ENCODE results near the gene TIGD1.

The TIGD1 gene

GRCh38 chr2:232525199-232525598 is 25.2 kb downstream of the TIGD1 start:
- DNase-seq (ENCODE audit: low read depth, low spot score) = no peak
- in situ Hi-C loops (cut with HindIII; ENCODE audit: low sequenced_read_pairs) = no loop called here

DNA sequence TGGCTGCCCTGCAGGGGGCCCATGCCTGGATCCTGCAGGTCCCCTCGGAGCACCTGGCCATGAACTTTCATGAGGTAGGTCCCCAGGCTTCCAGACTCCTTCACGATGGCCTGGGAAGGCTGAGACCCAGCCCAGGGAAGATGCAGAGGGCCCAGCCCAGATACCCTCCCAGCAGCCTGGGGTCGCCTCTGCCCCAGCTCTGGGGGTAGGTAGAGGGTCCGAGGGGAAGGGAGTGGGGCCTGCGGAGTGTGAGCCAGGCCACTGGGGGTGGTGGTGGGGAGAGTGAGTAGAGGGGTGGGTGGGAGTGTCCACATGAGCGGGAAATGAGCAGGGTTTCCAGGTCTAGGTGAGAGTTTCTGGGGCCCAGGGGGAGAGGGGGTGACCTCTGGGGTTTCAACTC is 25.6 kb downstream of the TIGD1 start:
- in situ Hi-C loops (cut with HindIII; ENCODE audit: low sequenced_read_pairs) = no loop called here
- no peak for TF ChIP-seq CTCF (IDR thresholded peaks at IDR 0.05; ENCODE audit: low read depth, low read length)
- no peak overlapping the region for H3K4me3 ChIP-seq (ENCODE audit: low read depth, low read length)

More at GRCh38 chr2:232525199-232525598, 25.2 kb downstream of the TIGD1 start:
- no peak for TF ChIP-seq CTCF (IDR thresholded peaks at IDR 0.05; ENCODE audit: low read depth, low read length)
- H3K4me3 ChIP-seq (ENCODE audit: low read depth, low read length) = no peak overlapping the region

GRCh38 chr2:232523682-232524597 is 26.4 kb downstream of the TIGD1 start:
- H3K4me3 ChIP-seq (ENCODE audit: low read depth, low read length) = no peak overlapping the region
- peak; percentile 9 for DNase-seq (ENCODE audit: low read depth, low spot score)
- peak; percentile 35 for TF ChIP-seq CTCF (IDR thresholded peaks at IDR 0.05; ENCODE audit: low read depth, low read length)
- in situ Hi-C loops (cut with HindIII; ENCODE audit: low sequenced_read_pairs) = no loop called here

More for the DNA sequence above, 25.6 kb downstream of the TIGD1 start:
- no peak for DNase-seq (ENCODE audit: low read depth, low spot score)

- H3K4me3 ChIP-seq (ENCODE audit: low read depth, low read length) = no peak overlapping the region
- in situ Hi-C loops (cut with HindIII; ENCODE audit: low sequenced_read_pairs) = no loop called here
- no peak for TF ChIP-seq CTCF (IDR thresholded peaks at IDR 0.05; ENCODE audit: low read depth, low read length)
- DNase-seq (ENCODE audit: low read depth, low spot score) = no peak
Measured at GRCh38 chr2:232523402-232523681, 27.0 kb downstream of the TIGD1 start.

DNA sequence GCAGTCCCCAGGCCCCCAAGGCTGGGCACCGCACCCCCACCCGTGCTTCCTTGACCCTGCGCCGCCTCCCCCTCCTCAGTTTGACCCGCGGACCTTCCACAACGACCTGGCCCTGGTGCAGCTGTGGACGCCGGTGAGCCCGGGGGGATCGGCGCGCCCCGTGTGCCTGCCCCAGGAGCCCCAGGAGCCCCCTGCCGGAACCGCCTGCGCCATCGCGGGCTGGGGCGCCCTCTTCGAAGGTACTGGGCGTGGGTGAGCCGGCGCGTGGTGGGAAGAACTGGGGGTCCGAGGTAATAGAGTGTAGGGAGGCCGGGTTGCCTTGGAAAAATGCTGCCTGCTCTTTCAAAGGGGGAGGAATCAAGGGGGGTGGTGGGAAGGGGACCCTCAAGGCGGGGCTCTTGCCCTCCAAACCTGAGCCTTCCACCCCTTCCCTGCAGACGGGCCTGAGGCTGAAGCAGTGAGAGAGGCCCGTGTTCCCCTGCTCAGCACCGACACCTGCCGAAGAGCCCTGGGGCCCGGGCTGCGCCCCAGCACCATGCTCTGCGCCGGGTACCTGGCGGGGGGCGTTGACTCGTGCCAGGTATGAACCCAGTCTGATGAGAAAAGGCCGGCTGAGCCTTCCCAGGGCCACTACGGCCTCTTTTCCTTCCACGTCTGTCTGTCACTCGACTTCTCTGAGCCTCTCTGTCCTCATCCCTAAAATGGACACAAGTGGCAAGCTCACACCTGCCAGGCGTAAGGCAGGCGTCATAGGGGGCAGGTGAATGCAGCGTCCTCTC is 27.5 kb downstream of the TIGD1 start:
- in situ Hi-C loops (cut with HindIII; ENCODE audit: low sequenced_read_pairs) = no loop called here
- no peak overlapping the region for H3K4me3 ChIP-seq (ENCODE audit: low read depth, low read length)
- DNase-seq (ENCODE audit: low read depth, low spot score) = no peak
- TF ChIP-seq CTCF (IDR thresholded peaks at IDR 0.05; ENCODE audit: low read depth, low read length) = no peak

DNA sequence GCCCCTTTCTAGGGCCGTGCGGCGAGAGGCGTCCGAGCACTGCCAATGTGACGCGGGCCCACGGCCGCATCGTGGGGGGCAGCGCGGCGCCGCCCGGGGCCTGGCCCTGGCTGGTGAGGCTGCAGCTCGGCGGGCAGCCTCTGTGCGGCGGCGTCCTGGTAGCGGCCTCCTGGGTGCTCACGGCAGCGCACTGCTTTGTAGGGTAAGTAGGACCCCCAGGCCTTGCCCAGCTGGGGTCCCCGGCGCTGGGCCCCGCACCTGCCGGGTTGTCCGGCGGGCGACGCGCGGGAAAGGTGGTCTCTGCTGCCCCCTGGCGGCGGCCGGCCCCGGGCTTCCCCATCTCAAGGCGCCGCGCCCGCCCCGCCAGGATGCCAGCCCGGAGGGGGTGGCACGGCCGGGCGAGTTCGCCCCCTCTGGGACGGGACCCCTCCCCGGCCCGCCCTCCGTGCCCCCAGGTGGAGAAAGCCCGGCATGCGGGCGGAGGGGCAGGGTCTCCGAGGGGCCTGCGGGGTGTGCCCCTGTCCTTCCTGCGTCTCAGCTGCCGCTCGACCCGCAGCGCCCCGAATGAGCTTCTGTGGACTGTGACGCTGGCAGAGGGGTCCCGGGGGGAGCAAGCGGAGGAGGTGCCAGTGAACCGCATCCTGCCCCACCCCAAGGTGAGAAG is 28.3 kb downstream of the TIGD1 start:
- no peak overlapping the region for H3K4me3 ChIP-seq (ENCODE audit: low read depth, low read length)

More for the DNA sequence above, 28.3 kb downstream of the TIGD1 start:
- peak; percentile 58 for TF ChIP-seq CTCF (IDR thresholded peaks at IDR 0.05; ENCODE audit: low read depth, low read length)
- DNase-seq (ENCODE audit: low read depth, low spot score) = no peak
- in situ Hi-C loops (cut with HindIII; ENCODE audit: low sequenced_read_pairs) = no loop called here

Data from astrocyte of the spinal cord (primary cell).